Epithelial cell of esophagus (primary cell): Measurements from ENCODE around the gene CDC7.

Source experiments
- DNase-seq: peaks from one replicate; pipeline ENCODE4 v3.0.0; 2010; ENCODE audit warnings: low read depth
- H3K4me3 ChIP-seq: 2 replicates; pipeline ENCODE4 v1.5.1; 2011; ENCODE audit warnings: mild to moderate bottlenecking, low read length, control low read depth
- TF ChIP-seq, protein P1 (sequence below): IDR thresholded peaks from 2 replicates; pipeline ENCODE4 v1.5.1; 2011; ENCODE audit warnings: low read depth, mild to moderate bottlenecking, low read length, control low read depth, inconsistent platforms; ENCODE audit not compliant: insufficient read depth; ENCODE audit errors: missing control alignments

Gene CDC7

DNA sequence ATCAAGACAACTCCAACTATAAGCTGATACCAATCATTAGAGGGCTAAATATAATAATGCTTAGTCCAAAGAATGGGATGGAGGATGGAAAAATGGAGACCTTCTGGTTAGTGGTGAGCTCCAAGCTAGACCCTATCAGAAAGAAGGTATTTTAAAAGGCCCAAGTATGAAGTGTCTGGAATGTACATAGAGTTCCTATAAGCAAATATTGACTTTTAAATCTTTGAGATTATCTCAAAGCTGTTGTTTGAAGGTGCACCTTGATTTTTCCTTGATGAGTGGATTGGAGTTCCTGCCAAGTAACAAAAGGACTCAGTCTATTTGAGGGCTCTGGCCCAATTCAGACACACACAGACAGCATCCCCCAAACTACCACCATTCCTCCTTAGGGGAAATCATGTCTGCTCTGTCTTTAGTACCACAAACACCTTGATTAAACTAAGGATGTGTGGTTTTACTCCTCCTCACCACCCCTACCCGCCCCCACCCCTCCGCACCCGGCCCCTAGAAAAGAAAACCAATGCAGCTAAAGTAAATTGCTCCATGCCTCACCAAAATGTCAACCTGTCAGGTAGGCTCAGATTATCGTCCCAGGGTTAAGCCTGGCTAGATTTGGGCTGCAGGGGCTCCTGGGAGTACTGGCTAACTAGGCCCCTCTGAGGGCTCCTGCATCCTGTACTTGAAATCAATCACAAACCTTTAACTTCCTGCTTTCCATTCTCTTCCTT, 59.4 kb downstream of the CDC7 start:
- no peak for DNase-seq
- H3K4me3 ChIP-seq = no peak overlapping the region
- TF ChIP-seq, protein P1, sequence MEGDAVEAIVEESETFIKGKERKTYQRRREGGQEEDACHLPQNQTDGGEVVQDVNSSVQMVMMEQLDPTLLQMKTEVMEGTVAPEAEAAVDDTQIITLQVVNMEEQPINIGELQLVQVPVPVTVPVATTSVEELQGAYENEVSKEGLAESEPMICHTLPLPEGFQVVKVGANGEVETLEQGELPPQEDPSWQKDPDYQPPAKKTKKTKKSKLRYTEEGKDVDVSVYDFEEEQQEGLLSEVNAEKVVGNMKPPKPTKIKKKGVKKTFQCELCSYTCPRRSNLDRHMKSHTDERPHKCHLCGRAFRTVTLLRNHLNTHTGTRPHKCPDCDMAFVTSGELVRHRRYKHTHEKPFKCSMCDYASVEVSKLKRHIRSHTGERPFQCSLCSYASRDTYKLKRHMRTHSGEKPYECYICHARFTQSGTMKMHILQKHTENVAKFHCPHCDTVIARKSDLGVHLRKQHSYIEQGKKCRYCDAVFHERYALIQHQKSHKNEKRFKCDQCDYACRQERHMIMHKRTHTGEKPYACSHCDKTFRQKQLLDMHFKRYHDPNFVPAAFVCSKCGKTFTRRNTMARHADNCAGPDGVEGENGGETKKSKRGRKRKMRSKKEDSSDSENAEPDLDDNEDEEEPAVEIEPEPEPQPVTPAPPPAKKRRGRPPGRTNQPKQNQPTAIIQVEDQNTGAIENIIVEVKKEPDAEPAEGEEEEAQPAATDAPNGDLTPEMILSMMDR = no peak

DNA sequence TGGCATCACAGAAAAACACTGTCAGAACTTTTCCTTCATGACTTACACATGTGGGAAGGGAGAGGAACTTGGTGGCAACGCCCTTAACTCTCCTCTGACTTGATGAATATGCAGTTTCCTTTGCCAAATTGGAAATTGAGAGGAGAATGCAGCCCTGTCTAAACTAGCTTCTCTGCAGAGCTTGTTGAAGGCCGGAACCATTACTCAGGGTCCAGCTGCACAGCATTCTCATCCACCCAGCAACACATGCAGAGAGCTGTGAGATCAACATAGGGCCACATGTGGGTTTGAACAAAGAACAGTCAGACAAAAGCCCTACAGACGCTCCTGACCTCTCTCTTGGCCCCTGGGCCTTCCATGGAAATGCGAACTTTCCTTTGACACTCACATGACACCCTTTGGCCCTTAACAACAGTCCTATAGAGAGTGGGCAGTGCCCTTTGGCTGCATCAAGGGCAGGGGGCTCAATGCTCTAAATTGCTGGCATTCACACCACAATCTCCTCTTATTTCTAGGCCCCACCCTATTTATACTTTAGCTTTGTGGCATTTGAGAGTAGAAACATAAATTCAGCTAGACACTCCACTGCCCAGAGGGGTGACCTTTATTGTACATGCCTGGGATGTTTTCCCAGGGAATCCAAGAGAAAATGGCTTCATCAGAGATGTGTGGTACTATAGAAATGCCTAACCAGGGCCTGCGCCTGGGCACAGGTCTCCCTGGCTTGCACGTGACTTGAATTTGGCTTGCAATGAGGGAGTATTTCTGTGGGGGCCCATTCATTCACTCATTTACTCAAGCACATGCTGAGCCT, 64.4 kb downstream of the CDC7 start:
- TF ChIP-seq, protein P1 = no peak
- H3K4me3 ChIP-seq = no peak overlapping the region
- DNase-seq = peak; percentile 77

DNA sequence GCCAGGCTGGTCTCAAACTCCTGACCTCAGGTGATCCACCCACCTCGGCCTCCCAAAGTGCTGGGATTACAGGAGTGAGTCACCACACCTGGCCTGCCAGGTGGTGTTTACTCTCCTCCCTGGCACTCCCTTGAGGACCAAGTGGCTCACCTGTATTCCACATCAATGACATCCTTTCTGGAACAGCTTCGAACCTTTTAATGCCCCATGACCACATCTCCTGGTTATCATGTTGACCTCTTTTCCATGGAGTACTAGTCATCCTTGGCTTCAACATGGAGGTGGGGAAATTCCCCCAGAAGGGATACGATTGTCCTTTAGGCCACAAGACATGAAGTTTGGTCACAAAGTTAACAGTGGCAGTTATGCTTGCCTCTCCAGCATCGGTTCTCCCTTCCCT, 66.9 kb downstream of the CDC7 start:
- TF ChIP-seq, protein P1 = no peak

GRCh38 chr1:91568261-91568660, 67.6 kb downstream of the CDC7 start:
- TF ChIP-seq, protein P1 = no peak
- DNase-seq = no peak
- H3K4me3 ChIP-seq = no peak overlapping the region

More for the DNA sequence above, 66.9 kb downstream of the CDC7 start:
- DNase-seq = peak; percentile 46
- no peak overlapping the region for H3K4me3 ChIP-seq

DNA sequence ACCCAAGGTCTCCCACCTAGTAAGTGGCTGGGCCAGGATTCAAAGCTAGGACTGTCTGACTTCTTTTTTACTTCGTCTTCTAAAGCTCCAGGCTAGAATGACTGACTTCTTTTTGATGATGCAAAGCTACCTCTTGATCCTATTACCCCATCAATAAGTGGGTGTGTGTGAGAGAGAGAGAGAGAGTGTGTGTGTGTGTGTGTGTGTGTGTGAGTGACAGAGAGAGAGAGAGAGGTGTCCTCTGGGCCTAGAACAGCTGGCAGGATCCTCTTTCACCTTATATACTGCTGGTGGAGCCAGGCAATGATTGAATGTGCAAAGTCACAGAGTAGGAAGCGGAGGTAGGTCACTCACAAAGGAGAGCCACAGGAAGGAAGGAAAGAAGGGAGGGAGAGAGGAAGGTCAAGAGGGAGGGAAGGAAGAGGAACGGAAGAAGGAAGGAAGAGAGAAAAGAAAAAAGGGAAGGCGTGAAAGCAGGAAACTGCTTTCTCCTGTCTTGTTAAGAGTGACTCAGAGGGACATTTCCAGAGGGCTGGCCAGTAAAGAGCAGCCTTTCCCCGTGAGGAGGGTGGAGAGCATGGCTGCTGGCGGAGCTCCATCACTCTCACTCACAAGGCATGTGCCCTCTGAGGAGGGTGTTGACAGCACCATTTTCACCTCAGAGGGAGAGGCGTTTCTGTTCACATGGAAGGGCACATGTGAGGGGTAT, 68.9 kb downstream of the CDC7 start:
- TF ChIP-seq, protein P1 = no peak
- peak; percentile 98 for DNase-seq
- H3K4me3 ChIP-seq = no peak overlapping the region

DNA sequence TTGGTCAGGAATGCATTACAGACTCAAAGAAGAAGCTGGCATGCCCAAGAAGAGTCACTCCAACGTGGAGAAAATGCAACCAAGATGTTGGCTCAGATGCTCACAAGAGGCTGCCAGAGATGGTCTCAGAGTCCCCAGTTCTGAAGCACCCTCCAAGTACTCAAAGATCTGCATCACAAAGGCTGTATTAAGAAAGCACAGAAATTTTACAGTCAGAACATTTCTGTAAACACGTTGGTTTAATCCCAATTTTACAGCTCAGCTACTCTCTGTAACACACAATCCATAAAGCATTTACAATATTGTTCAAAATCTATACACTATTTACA, 69.4 kb downstream of the CDC7 start:
- no peak for DNase-seq
- TF ChIP-seq, protein P1 = no peak
- no peak overlapping the region for H3K4me3 ChIP-seq
